OCI-LY7 (cell line): Measurements from ENCODE around the gene SRRM5.

ENCODE experiments used
- CTCF ChIP-seq: fragments of 200-600 bp; sonication (generic); conservative IDR thresholded peaks from 2 replicates; pipeline ENCODE4 v1.5.1; 2014; ENCODE audit warnings: mild to moderate bottlenecking, antibody characterized with exemption, low read length, moderate library complexity, mixed read lengths
- EZH2phosphoT487 ChIP-seq: fragments of 200-600 bp; sonication (generic); IDR thresholded peaks from 2 replicates; pipeline ENCODE4 v1.6.1; 2018; ENCODE audit warnings: low read depth, borderline replicate concordance, mild to moderate bottlenecking, mixed run types, antibody characterized with exemption, low read length, moderate library complexity, mixed read lengths

GRCh38 chr19:43639519-43640423, 27.9 kb downstream of the SRRM5 start, which contains the start of gene CADM4:
- no peak for TF ChIP-seq CTCF
- no peak for TF ChIP-seq EZH2phosphoT487
